ENCODE results near the gene MCM9.

GRCh38 chr6:118923035-118923434 is 11.9 kb downstream of the MCM9 start:
- TF ChIP-seq CTCF (IDR thresholded peaks at IDR 0.05; ENCODE audit: insufficient read depth, low read length), result no peak
- TF ChIP-seq POLR2AphosphoS5 (IDR thresholded peaks at IDR 0.05; ENCODE audit: low read depth), result no peak
- no peak for TF ChIP-seq GABPA (IDR thresholded peaks at IDR 0.05; ENCODE audit: low read depth)
- no peak for TF ChIP-seq REST (IDR thresholded peaks at IDR 0.05; ENCODE audit: insufficient replicate concordance, low read depth)
